Measurements from ENCODE around the gene PSEN1.

- no peak for TF ChIP-seq POLR2A (IDR thresholded peaks at IDR 0.05)
- TF ChIP-seq CTCF (IDR thresholded peaks at IDR 0.05): no peak
- no peak for TF ChIP-seq EP300 (IDR thresholded peaks at IDR 0.05; ENCODE audit: low read depth)
Observed at GRCh38 chr14:73254247-73255004, 118.1 kb downstream of the PSEN1 start.

All from transverse colon (tissue), 3 donors.